Measurements from ENCODE around the gene NDUFA11.

NDUFA11 gene

DNA sequence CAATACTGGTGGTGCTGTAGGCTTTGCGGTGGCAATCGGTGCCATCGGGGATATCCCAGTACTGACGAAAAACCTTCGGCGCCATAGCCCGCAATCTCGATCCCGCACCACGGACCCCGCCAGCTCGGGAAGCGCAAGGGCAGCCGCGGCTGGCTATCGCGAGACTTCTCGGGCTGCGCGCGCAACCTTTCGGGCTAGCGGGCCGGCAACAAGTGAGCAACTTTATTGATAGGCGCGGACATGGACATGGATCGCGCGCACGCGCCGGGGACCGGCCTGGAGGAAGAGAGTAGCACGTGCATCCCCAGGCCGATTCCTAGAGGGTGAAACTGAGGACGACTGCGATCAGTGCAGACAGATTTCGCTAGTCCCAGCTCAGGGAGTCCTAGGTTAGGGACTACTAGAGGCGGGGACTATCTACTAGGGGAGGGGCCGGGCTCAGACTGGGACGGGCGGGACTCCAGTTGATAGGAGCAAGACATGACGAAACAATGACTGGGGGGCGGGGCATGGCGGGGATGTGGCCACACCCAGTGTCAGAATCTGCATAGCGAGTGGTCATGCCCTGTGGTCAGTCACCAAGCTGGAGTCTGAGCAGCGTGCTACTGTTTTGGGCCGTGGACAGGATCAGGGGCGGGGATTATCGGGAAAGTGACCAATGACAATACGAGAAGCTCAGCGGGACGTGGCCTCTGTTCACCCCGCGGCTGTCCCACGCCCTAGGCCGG lies at the start of gene NDUFA11:
Gene NDUFA11, minus strand, starts transcription at position 167 of the 728 bp plus-strand sequence. Its CDS starts 82 bp downstream, at position 85.
- no peaks in the 10 kb centered on the region for H3K27me3 ChIP-seq (ENCODE audit: control insufficient read depth, insufficient read depth, low read length)
- H3K4me3 ChIP-seq (ENCODE audit: low read length), result peak within 1 kb of the TSS; percentile 60
- H3K4me1 ChIP-seq (ENCODE audit: control insufficient read depth, insufficient read depth, low read length), result peaks cover 20% of the 10 kb centered on the region
- H3K9me3 ChIP-seq (ENCODE audit: control insufficient read depth, low read length), result no peaks in the 10 kb centered on the region
- H3K9ac ChIP-seq (ENCODE audit: low read length), result peak within 1 kb of the TSS; percentile 95
- H3K36me3 ChIP-seq (ENCODE audit: control insufficient read depth, insufficient read depth, low read length), result no peaks in the 10 kb centered on the region

DNA sequence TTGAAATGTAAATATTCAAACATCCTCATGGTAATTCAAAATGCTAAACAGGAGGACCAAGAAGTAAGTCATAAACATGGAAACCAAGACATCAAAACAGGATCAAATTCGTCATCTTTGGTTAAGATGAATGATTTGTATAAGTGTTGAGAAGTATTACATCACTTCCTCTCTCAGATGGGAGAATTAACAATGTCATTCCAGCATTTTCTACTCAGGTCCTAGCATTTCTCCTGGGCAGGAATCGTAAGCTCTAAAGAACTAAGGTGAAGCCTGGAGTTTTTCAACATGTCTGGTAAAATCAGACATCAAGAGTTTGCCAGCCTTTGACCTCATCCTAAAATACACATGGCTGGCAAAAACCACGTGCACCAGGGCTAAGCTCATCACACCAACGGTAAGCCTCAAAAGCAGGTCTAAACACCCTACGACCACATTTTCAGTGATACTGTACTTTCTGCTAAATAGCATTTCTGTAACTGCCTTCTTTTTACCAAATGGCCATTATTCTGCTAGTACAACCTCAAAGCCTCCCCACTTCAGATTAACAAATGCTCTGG lies 49.5 kb upstream of the NDUFA11 start:
- Histone ChIP-seq H3K36me3 (ENCODE audit: control insufficient read depth, insufficient read depth, low read length) (no peaks in the 10 kb centered on the region), H3K4me3 (ENCODE audit: low read length) (no peak overlapping the region), H3K4me1 (ENCODE audit: control insufficient read depth, insufficient read depth, low read length) (peaks cover 77% of the 10 kb centered on the region), H3K9me3 (ENCODE audit: control insufficient read depth, low read length) (no peaks in the 10 kb centered on the region), H3K27me3 (ENCODE audit: control insufficient read depth, insufficient read depth, low read length) (no peaks in the 10 kb centered on the region), H3K9ac (ENCODE audit: low read length) (no peak overlapping the region)

DNA sequence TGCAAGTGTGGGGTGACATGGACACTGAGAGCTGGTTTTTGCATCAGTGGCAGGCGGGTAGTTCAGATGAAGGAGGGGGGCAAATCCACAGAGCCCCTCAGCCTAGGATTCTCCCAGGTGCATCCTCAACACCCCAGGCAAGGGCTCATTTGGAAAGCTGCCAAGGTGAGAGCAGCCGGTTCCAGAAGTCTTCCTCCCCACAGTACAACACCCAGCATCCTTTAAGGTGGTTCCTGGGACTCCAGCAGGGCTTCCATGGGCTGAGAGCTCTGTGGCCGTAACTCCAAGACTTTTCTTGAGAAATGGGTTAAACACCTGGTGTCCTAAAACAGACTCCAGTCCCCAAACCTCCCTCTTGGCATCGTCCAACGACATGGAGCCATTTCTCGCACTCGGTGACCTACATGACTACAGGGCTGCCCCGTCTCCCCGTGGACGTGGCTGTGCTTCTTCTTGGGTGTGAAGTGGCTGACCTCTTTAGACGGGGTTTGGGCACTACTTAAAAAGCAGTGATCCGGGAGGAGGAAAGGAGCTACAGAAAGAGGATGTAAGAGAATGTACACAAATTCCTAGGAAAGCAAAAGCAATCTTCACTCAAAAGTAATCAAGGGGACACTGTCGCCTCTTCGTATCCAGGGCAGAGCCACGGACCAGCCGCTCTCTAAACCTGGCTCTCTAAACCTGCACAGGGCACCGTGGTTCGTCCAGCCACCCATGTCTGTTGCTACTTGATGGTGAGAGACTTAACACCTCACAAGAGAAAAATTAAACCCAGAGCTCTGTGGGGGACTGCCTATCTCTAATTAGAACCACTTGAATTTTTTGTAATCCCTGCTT lies 48.8 kb upstream of the NDUFA11 start:
- Histone ChIP-seq H3K36me3 (ENCODE audit: control insufficient read depth, insufficient read depth, low read length) (no peaks in the 10 kb centered on the region), H3K4me1 (ENCODE audit: control insufficient read depth, insufficient read depth, low read length) (peaks cover 75% of the 10 kb centered on the region), H3K9ac (ENCODE audit: low read length) (no peak overlapping the region), H3K27me3 (ENCODE audit: control insufficient read depth, insufficient read depth, low read length) (no peaks in the 10 kb centered on the region), H3K4me3 (ENCODE audit: low read length) (no peak overlapping the region), H3K9me3 (ENCODE audit: control insufficient read depth, low read length) (no peaks in the 10 kb centered on the region)

DNA sequence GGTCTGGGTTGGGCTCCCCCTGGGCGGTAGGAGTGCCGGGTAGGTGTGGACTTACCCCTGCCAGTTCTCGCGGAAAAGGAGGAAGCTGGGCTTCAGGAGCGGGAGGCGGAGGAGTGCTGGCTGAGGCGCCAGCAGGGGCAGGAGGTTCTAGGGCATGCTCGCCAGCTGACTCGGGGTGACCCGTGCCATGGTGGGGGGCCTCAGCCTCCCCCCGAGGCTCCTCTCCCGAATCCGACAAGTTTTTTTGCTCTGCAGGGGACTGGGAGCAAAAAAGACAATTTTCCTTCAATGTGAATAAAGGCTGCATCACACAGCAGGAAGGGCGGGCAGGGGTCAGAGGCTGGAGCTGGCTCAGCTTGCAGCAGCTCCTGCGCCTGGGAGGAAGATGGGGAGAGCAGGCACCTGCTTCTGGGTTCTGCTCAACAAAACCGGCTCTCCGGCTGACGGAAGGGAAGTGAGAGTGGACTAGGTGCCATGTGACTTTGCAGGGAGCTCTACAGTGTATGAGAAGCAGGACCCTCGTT lies 47.8 kb upstream of the NDUFA11 start:
- H3K4me3 ChIP-seq (ENCODE audit: low read length), result no peak overlapping the region
- H3K27me3 ChIP-seq (ENCODE audit: control insufficient read depth, insufficient read depth, low read length), result no peaks in the 10 kb centered on the region
- H3K9ac ChIP-seq (ENCODE audit: low read length), result peak overlapping the region; percentile 26
- peaks cover 65% of the 10 kb centered on the region for H3K4me1 ChIP-seq (ENCODE audit: control insufficient read depth, insufficient read depth, low read length)
- no peaks in the 10 kb centered on the region for H3K36me3 ChIP-seq (ENCODE audit: control insufficient read depth, insufficient read depth, low read length)
- H3K9me3 ChIP-seq (ENCODE audit: control insufficient read depth, low read length), result no peaks in the 10 kb centered on the region

DNA sequence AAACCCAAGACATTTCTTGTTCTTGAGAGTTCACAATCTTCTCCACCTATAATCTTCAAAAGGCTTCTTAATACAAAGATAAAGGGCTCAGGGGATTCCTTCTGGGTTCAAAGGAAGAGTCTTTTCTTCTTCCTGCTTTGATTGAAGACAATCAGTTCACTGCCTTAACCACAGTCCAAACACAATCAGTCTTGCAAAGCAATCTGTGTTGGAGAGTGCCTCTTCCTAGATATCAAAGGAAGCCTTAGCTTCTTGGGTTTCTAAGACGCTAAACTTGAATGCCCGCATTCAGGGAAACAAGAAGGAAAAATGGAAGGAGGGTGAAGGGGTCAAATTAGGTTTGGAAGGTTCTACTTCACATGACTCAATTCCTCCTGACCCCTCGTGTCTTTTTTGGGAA lies 47.2 kb upstream of the NDUFA11 start:
- Histone ChIP-seq H3K9ac (ENCODE audit: low read length) (peak overlapping the region; percentile 26), H3K4me1 (ENCODE audit: control insufficient read depth, insufficient read depth, low read length) (peaks cover 62% of the 10 kb centered on the region), H3K36me3 (ENCODE audit: control insufficient read depth, insufficient read depth, low read length) (no peaks in the 10 kb centered on the region), H3K27me3 (ENCODE audit: control insufficient read depth, insufficient read depth, low read length) (no peaks in the 10 kb centered on the region), H3K9me3 (ENCODE audit: control insufficient read depth, low read length) (no peaks in the 10 kb centered on the region), H3K4me3 (ENCODE audit: low read length) (no peak overlapping the region)

DNA sequence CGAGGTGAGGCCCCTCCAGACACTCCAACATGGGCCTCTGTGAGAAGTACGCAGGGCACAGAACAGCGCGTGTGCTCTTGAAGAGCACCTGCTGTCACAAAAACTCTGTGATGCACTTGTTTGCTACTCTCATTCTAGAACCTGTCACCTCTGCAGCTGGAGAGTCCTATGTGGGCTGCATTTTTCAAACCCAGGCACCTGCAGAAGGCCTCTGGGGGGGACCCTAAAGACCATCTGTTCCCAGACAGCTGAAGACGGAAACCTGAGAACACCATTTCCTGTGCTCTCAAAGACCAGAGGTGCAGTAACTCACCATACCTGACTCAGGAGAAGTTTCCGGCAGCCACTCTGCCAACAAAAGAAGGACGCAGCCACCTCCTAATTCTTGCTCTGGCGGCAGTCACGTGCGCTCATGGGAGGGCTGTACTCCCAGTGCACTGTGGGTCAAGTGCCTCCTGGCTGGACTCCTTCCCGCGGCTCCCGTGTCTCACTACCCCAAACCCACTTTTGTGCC lies 46.3 kb upstream of the NDUFA11 start:
- no peaks in the 10 kb centered on the region for H3K36me3 ChIP-seq (ENCODE audit: control insufficient read depth, insufficient read depth, low read length)
- H3K4me1 ChIP-seq (ENCODE audit: control insufficient read depth, insufficient read depth, low read length), result peaks cover 58% of the 10 kb centered on the region
- H3K9me3 ChIP-seq (ENCODE audit: control insufficient read depth, low read length), result no peaks in the 10 kb centered on the region

DNA sequence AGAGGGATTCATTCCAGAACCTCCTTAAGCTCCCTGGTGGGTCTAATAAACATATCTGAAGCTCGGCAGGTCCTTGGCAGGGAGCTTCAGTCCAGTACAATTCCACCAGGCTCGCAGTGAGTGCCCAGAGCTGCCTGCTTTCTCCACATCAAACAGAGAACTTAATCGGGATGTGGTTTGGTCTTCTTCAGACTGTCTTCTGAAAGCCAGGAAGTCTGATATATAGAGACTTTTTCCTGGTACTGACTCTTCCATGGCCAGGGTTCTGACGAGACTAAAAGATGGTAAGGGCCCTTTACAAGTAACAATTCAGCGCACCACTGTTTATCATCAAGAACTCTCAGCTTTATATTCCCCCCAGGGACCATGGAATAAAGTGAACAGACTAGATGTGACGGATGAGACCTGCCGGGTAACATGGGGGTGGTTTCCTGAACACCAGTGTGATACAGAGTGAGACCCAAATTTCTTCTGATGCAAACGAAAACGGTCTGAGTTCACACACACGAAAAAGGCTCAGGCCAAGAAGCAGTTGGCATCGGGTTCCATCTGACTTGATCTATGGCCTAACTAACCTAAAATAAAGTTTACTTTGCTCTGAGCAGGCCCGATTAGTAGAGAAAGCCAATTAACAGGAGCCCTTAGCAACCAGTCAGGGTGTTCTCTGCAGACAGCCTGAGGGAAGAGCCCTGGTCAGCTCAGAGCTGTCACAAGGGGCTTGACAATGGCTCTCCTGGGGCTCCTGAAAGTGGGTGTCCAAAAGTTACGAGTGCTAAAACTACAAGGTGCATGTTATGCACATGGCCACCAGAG lies 45.4 kb upstream of the NDUFA11 start:
- Histone ChIP-seq H3K9ac (ENCODE audit: low read length) (no peak overlapping the region), H3K4me3 (ENCODE audit: low read length) (no peak overlapping the region), H3K36me3 (ENCODE audit: control insufficient read depth, insufficient read depth, low read length) (no peaks in the 10 kb centered on the region), H3K9me3 (ENCODE audit: control insufficient read depth, low read length) (no peaks in the 10 kb centered on the region), H3K27me3 (ENCODE audit: control insufficient read depth, insufficient read depth, low read length) (no peaks in the 10 kb centered on the region), H3K4me1 (ENCODE audit: control insufficient read depth, insufficient read depth, low read length) (peaks cover 49% of the 10 kb centered on the region)

More for the DNA sequence above, 46.3 kb upstream of the NDUFA11 start:
- H3K4me3 ChIP-seq (ENCODE audit: low read length), result no peak overlapping the region
- H3K9ac ChIP-seq (ENCODE audit: low read length), result no peak overlapping the region
- H3K27me3 ChIP-seq (ENCODE audit: control insufficient read depth, insufficient read depth, low read length), result no peaks in the 10 kb centered on the region

DNA sequence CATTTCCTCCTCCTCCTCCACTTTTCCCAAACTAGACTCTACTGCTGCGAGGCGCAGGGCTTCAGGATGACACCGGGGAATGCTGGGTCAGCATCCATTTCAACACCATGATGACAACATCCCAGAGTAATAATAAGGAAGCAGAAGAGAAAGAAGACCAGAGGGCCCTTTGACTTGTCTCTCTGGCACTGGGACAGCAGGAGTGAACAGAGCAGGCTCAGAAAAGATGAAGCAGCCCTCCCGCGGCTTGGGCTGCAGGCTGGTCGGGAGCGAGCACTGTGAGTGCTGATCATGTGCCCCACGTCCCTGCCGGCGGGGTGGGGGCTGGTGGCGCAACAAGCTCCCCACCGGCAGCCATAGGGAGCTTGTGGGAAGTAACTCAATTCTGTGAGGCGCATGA lies 43.8 kb upstream of the NDUFA11 start:
- Histone ChIP-seq H3K9ac (ENCODE audit: low read length) (no peak overlapping the region), H3K36me3 (ENCODE audit: control insufficient read depth, insufficient read depth, low read length) (no peaks in the 10 kb centered on the region), H3K4me1 (ENCODE audit: control insufficient read depth, insufficient read depth, low read length) (peaks cover 40% of the 10 kb centered on the region), H3K27me3 (ENCODE audit: control insufficient read depth, insufficient read depth, low read length) (no peaks in the 10 kb centered on the region), H3K4me3 (ENCODE audit: low read length) (no peak overlapping the region), H3K9me3 (ENCODE audit: control insufficient read depth, low read length) (no peaks in the 10 kb centered on the region)

DNA sequence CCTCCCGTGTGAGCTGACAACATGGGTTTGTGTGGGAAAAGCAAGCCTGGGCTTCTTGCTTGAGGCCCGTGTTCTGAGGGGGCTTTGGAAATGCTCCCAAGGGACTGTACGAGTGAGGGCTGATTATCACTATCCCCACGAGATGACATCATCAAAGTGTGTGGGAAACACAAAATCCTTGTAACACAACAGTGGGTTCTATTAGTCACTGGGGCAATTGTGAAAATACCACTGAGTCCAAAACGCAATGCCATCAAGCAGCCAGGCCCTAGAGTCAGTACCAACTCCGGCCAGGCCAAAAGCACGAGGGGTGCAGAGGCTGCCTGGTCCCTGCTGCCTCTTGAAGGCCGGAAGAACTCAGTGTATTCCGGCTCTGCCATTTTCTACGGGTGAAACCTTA lies 40.0 kb upstream of the NDUFA11 start:
- no peak overlapping the region for H3K9ac ChIP-seq (ENCODE audit: low read length)
- no peaks in the 10 kb centered on the region for H3K27me3 ChIP-seq (ENCODE audit: control insufficient read depth, insufficient read depth, low read length)
- no peaks in the 10 kb centered on the region for H3K9me3 ChIP-seq (ENCODE audit: control insufficient read depth, low read length)
- peaks cover 14% of the 10 kb centered on the region for H3K4me1 ChIP-seq (ENCODE audit: control insufficient read depth, insufficient read depth, low read length)
- H3K4me3 ChIP-seq (ENCODE audit: low read length), result no peak overlapping the region
- no peaks in the 10 kb centered on the region for H3K36me3 ChIP-seq (ENCODE audit: control insufficient read depth, insufficient read depth, low read length)

DNA sequence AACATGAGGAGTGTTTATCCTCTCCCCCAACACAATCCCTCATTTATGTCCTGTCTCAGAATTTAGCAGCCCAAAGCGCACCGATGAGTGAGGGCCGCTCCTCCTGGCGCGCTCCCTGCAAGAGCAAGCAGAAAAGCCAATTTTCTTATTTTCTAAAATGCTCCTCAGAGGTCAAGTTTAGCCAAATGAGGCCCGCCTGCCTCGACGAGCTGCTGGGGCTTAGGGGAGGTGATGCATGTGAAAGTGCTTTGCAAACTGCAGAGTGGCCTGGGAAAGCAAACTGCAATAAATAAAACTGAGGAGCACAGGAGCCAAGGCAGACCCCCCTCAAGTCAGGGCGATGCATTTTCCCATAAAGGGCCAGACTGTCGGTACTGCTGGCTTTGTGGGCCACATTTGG lies 39.5 kb upstream of the NDUFA11 start:
- H3K9me3 ChIP-seq (ENCODE audit: control insufficient read depth, low read length), result no peaks in the 10 kb centered on the region
- H3K4me3 ChIP-seq (ENCODE audit: low read length), result no peak overlapping the region
- H3K9ac ChIP-seq (ENCODE audit: low read length), result no peak overlapping the region
- H3K4me1 ChIP-seq (ENCODE audit: control insufficient read depth, insufficient read depth, low read length), result peaks cover 14% of the 10 kb centered on the region
- H3K36me3 ChIP-seq (ENCODE audit: control insufficient read depth, insufficient read depth, low read length), result no peaks in the 10 kb centered on the region
- H3K27me3 ChIP-seq (ENCODE audit: control insufficient read depth, insufficient read depth, low read length), result no peaks in the 10 kb centered on the region

DNA sequence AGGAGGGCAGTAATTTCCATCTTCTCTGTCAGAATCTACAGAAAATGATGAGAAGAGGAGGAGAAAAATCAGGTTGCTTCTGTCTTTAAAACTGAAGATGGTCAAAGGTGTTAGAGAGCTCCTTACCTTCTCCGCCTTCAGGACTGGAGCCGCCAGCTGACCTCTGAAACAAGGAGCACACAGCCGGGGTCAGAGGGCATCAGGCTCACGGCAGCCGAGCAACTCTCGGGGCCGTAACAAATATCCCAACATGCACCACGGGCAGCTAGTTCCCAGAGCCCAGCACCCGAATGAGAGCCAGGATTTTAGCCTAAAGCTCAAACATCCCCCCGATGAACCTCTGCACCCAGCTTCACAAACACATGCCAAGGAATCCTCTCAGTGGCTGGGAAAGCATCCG lies 38.1 kb upstream of the NDUFA11 start:
- Histone ChIP-seq H3K36me3 (ENCODE audit: control insufficient read depth, insufficient read depth, low read length) (no peaks in the 10 kb centered on the region), H3K9me3 (ENCODE audit: control insufficient read depth, low read length) (no peaks in the 10 kb centered on the region), H3K4me1 (ENCODE audit: control insufficient read depth, insufficient read depth, low read length) (peaks cover 11% of the 10 kb centered on the region), H3K4me3 (ENCODE audit: low read length) (no peak overlapping the region), H3K27me3 (ENCODE audit: control insufficient read depth, insufficient read depth, low read length) (no peaks in the 10 kb centered on the region), H3K9ac (ENCODE audit: low read length) (no peak overlapping the region)

Measured in mucosa of stomach (tissue), 1 donor.